GM12873 (cell line): Measurements from ENCODE around the gene SLC39A11.

Experiments used
- TF ChIP-seq, protein P1 (sequence below): IDR thresholded peaks from 2 replicates; pipeline ENCODE4 v1.5.1; 2012; ENCODE audit warnings: low read depth, mild to moderate bottlenecking, moderate library complexity, low read length, control low read depth; ENCODE audit not compliant: insufficient read depth; ENCODE audit errors: missing control alignments

SLC39A11 gene

GRCh38 chr17:72861811-72862210 lies 230.7 kb downstream of the SLC39A11 start:
- TF ChIP-seq, protein P1, sequence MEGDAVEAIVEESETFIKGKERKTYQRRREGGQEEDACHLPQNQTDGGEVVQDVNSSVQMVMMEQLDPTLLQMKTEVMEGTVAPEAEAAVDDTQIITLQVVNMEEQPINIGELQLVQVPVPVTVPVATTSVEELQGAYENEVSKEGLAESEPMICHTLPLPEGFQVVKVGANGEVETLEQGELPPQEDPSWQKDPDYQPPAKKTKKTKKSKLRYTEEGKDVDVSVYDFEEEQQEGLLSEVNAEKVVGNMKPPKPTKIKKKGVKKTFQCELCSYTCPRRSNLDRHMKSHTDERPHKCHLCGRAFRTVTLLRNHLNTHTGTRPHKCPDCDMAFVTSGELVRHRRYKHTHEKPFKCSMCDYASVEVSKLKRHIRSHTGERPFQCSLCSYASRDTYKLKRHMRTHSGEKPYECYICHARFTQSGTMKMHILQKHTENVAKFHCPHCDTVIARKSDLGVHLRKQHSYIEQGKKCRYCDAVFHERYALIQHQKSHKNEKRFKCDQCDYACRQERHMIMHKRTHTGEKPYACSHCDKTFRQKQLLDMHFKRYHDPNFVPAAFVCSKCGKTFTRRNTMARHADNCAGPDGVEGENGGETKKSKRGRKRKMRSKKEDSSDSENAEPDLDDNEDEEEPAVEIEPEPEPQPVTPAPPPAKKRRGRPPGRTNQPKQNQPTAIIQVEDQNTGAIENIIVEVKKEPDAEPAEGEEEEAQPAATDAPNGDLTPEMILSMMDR, result no peak

DNA sequence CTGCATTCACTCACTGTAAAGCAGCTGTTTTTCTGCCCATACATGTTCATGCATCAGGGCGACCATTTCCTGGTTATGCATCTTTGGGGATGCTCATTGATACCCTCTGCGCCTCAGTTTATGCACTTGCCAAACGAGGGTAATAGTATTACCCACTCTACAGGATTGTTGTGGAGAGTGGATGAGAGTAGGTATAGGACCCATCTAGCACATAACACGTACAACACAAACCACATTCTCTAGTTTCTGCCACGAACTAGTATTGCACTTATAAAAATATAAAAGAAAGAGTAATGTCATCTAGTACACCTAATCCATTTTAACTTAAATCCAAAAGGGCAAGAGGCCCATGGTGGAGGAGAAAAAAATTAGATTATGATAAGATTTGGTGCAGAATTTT lies 231.7 kb downstream of the SLC39A11 start:
- TF ChIP-seq, protein P1, result no peak

DNA sequence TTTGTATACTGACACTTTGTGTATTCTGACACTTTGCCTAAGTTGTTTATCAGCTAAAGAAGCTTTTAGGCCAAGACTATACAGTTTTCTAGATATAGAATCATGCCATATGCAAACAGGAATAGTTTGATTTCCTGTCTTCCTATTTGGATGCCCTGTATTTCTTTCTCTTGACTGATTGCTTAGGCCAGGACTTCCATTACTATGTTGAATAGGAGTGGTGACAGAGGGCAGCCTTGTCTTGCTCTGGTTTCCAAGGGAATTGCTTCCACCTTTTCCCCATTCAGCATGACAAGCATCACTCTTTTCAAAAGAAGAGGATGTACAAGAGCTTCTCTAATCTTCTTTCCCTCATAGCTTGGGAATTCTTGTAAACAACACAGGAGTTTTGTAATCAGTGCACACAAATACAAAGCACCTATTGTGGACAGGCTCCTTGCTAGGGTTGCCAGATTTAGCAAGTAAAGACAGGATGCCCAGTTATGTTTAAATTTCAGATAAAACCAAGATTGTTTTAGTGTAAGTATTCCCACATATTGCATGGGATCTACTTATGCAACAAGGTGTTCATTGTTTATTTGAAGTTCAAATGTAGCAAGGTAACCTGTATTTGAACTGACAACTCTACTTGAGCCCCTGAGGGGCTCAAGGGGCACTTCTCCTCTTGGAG lies 233.5 kb downstream of the SLC39A11 start:
- TF ChIP-seq, protein P1, result no peak

GRCh38 chr17:72853440-72854415 lies 238.8 kb downstream of the SLC39A11 start:
- TF ChIP-seq, protein P1, result no peak

DNA sequence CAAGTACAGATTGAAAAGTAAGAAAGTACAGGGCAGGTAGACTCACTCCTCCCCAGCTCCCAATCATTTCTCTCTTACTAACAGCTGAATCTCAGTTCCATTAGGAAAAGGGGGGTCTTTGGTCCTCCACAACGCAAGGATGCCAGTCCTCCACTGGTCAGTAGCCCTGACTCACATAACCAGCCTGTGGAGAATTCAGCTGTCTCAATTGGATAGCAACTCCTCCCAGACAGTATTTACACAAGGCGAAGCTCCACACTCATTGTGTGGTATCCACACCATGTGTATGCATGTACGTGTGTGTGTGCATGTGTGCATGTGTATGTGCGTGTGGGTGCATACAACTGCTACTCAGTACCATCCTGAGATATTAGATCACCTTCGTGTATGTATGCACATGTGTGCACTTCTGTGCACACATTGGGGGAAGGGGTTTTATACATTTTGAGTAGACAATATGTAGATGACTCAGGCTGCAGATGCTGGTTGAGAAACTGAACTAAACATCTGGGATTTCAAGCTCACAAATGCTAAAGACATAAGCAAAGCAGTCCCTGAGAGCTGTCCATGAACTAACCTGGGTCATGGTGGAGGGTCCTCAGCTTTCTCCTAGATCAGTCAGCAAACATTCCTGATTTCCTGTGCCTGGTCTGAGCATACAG lies 240.1 kb downstream of the SLC39A11 start:
- TF ChIP-seq, protein P1, result no peak

DNA sequence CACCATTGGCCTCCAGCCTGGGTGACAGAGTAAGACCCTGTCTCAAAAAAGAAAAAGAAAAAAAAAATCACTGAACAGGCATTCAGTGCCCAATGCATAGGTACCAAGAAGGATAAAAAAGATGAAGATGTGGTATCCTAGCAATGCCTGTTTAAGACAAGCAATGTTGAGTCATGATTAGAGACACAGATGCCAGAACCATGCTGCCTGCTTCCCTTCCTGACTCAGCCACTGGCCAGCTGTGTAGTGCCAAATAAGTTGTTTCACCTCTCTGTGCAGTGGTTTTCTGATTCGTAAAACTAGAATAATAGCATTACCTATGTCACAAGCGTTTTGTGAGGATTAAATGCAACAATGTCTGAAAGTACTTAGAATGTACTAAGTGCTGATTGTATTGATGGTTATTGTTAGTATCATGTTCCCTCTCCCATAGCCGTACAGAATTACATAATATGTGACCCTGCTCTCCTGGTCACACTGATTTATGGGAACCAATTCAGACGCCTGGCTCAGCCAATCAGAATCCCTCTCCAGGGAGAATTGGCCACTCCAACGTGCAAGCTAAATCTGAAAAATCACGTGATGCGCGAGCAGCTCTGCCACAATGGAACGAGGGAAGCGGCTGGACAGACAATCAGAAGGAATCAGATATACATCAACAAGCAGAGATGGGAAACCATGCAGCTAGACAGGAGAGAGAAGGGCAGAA lies 241.9 kb downstream of the SLC39A11 start:
- TF ChIP-seq, protein P1, result no peak
